H1 (cell line): ENCODE data around the gene DNAJA1. TPM values are rescaled to one million over a fixed set of nuclear protein-coding genes. Genes with fewer than 3 reads are reported as not detected.

Experiments used
- CTCF ChIA-PET: fragments of 300-600 bp; sonication (Branson Sonifier 250); formaldehyde crosslinking; loops from one replicate; lab custom pipeline; 2021; ENCODE audit not compliant: partially characterized antibody; lab: Charles Lee
- POLR2A ChIA-PET: fragments of 300-600 bp; sonication (Branson Sonifier 250); formaldehyde crosslinking; loops from one replicate; lab custom pipeline; 2021; ENCODE audit warnings: inconsistent platforms; ENCODE audit not compliant: partially characterized antibody; lab: Charles Lee
- DNase-seq, 2 experiments: peaks; one replicate each; pipeline versions ENCODE4 v3.0.0 to v3.0.0-alpha.2; 2010 to 2022; ENCODE audit warnings: low spot score in 2 of 2, low read depth in 1 of 2, mixed read lengths in 1 of 2
- FAIRE-seq: peaks from 2 replicates; lab custom pipeline; 2011; peaks lifted over from hg19 to GRCh38; lab: Jason Lieb, UNC
- H2AFZ ChIP-seq: 2 replicates; pipeline ENCODE4 v1.8.1; 2012; ENCODE audit warnings: low read length, inconsistent platforms
- H2AK5ac ChIP-seq: 2 replicates; pipeline ENCODE4 v1.6.1; 2013; ENCODE audit warnings: low read depth, low read length
- H2BK120ac ChIP-seq: replicated peaks from 2 replicates; pipeline ENCODE3; 2013; ENCODE audit warnings: low read depth, low read length, inconsistent platforms
- H2BK12ac ChIP-seq: 2 replicates; pipeline ENCODE4 v1.6.1; 2013; ENCODE audit warnings: low read depth, low read length
- H2BK15ac ChIP-seq: 2 replicates; pipeline ENCODE4 v1.6.1; 2013; ENCODE audit warnings: low read length
- H2BK20ac ChIP-seq: 2 replicates; pipeline ENCODE4 v1.6.1; 2013; ENCODE audit warnings: low read length
- H2BK5ac ChIP-seq: 2 replicates; pipeline ENCODE4 v1.6.1; 2013; ENCODE audit warnings: low read depth, low read length
- H3K14ac ChIP-seq: 2 replicates; pipeline ENCODE4 v1.6.1; 2013; ENCODE audit warnings: inconsistent platforms; ENCODE audit not compliant: insufficient read length
- H3K18ac ChIP-seq: 2 replicates; pipeline ENCODE4 v1.6.1; 2013; ENCODE audit warnings: low read length; ENCODE audit errors: extremely low read depth
- H3K23ac ChIP-seq: 2 replicates; pipeline ENCODE4 v1.6.1; 2013; ENCODE audit warnings: inconsistent platforms; ENCODE audit not compliant: insufficient read length
- H3K23me2 ChIP-seq: 2 replicates; pipeline ENCODE4 v1.6.1; 2013; ENCODE audit warnings: low read depth, low read length
- H3K27ac ChIP-seq: 2 replicates; pipeline ENCODE4 v1.6.1; 2011; ENCODE audit warnings: low read depth, low read length, inconsistent platforms
- H3K27me3 ChIP-seq, 4 experiments: replicated peaks in 1 of 4; 1 replicate in 1 of 4; 2 replicates in 3 of 4; pipeline versions ENCODE4 v1.6.1 to v1.8.1; 2011 to 2013; ENCODE audit warnings: low read length in 3 of 4, mild to moderate bottlenecking in 3 of 4, inconsistent platforms in 2 of 4, mixed read lengths in 2 of 4, moderate library complexity in 1 of 4; ENCODE audit not compliant: control insufficient read depth in 3 of 4, insufficient read depth in 3 of 4; ENCODE audit errors: extremely low read depth in 1 of 4
- H3K36me3 ChIP-seq, 4 experiments: 2 replicates each; pipeline versions ENCODE4 v1.6.1 to v1.8.1; 2011 to 2013; ENCODE audit warnings: mild to moderate bottlenecking in 4 of 4, low read length in 3 of 4, moderate library complexity in 2 of 4, control low read depth in 1 of 4, inconsistent platforms in 1 of 4; ENCODE audit not compliant: insufficient read depth in 4 of 4, control insufficient read depth in 2 of 4
- H3K4ac ChIP-seq: replicated peaks from 2 replicates; pipeline ENCODE3; 2013; ENCODE audit warnings: low read length, low read depth, mixed read lengths, inconsistent platforms; ENCODE audit not compliant: insufficient read length
- H3K4me1 ChIP-seq, 4 experiments: replicated peaks in 1 of 4; 1 replicate in 1 of 4; 2 replicates in 3 of 4; pipeline versions ENCODE4 v1.6.1 to v1.8.1; 2011 to 2013; ENCODE audit warnings: low read length in 3 of 4, inconsistent platforms in 2 of 4, mixed read lengths in 1 of 4; ENCODE audit not compliant: insufficient read depth in 4 of 4, control insufficient read depth in 3 of 4
- H3K4me2 ChIP-seq, 2 experiments: 2 replicates each; pipeline versions ENCODE4 v1.6.1 to v1.8.1; 2011 to 2013; ENCODE audit warnings: low read depth in 2 of 2, low read length in 2 of 2, control low read depth in 1 of 2, inconsistent platforms in 1 of 2, mild to moderate bottlenecking in 1 of 2; ENCODE audit not compliant: insufficient read depth in 1 of 2
- H3K4me3 ChIP-seq, 4 experiments: fragments of 200-600, 300-600 bp in 1 of 4; sonication (generic), shearing (Covaris generic), sonication (Bioruptor Twin) in 1 of 4; 2 replicates each; pipeline versions ENCODE4 v1.5.1 to v1.8.1; 2011 to 2016; ENCODE audit warnings: low read length in 4 of 4, low read depth in 3 of 4, control low read depth in 2 of 4, inconsistent platforms in 2 of 4, mild to moderate bottlenecking in 2 of 4, mixed read lengths in 1 of 4, moderate library complexity in 1 of 4; ENCODE audit not compliant: insufficient read depth in 2 of 4; ENCODE audit errors: extremely low read depth in 1 of 4
- H3K56ac ChIP-seq: replicated peaks from 2 replicates; pipeline ENCODE3; 2013; ENCODE audit warnings: low read depth, mild to moderate bottlenecking, mixed read lengths, low read length, inconsistent platforms; ENCODE audit not compliant: insufficient read length
- H3K79me1 ChIP-seq: 2 replicates; pipeline ENCODE4 v1.6.1; 2013; ENCODE audit warnings: low read depth, low read length, control low read depth
- H3K79me2 ChIP-seq, 2 experiments: 2 replicates each; pipeline versions ENCODE4 v1.6.1 to v1.8.1; 2012 to 2013; ENCODE audit warnings: low read length in 2 of 2, mild to moderate bottlenecking in 2 of 2, inconsistent platforms in 1 of 2; ENCODE audit not compliant: insufficient read depth in 2 of 2, control insufficient read depth in 1 of 2
- H3K9ac ChIP-seq, 4 experiments: replicated peaks in 1 of 4; 1 replicate in 1 of 4; 2 replicates in 3 of 4; pipeline versions ENCODE4 v1.6.1 to v1.8.1; 2011 to 2013; ENCODE audit warnings: low read depth in 3 of 4, low read length in 3 of 4, control low read depth in 2 of 4, mild to moderate bottlenecking in 2 of 4, moderate library complexity in 2 of 4, inconsistent platforms in 1 of 4; ENCODE audit errors: extremely low read depth in 1 of 4
- H3K9me3 ChIP-seq, 2 experiments: 2 replicates each; pipeline versions ENCODE4 v1.6.1 to v1.8.1; 2012 to 2013; ENCODE audit warnings: mild to moderate bottlenecking in 2 of 2, moderate library complexity in 2 of 2, control low read depth in 1 of 2, inconsistent platforms in 1 of 2, low read depth in 1 of 2, low read length in 1 of 2, mixed read lengths in 1 of 2; ENCODE audit not compliant: insufficient read depth in 2 of 2
- H4K20me1 ChIP-seq, 2 experiments: replicated peaks in 1 of 2; 2 replicates each; pipeline versions ENCODE3 to v1.8.1; 2011 to 2013; ENCODE audit warnings: inconsistent platforms in 2 of 2, low read length in 2 of 2, mild to moderate bottlenecking in 1 of 2; ENCODE audit not compliant: insufficient read depth in 2 of 2, control insufficient read depth in 1 of 2
- H4K5ac ChIP-seq: 2 replicates; pipeline ENCODE4 v1.6.1; 2013; ENCODE audit warnings: low read length, low read depth, mixed read lengths, inconsistent platforms; ENCODE audit not compliant: insufficient read length
- H4K8ac ChIP-seq: 2 replicates; pipeline ENCODE4 v1.8.0; 2013; ENCODE audit warnings: mild to moderate bottlenecking, moderate library complexity, low read length, inconsistent platforms; ENCODE audit not compliant: insufficient read depth; ENCODE audit errors: extremely low read depth
- H4K91ac ChIP-seq: replicated peaks from 2 replicates; pipeline ENCODE3; 2013; ENCODE audit warnings: low read length, mixed read lengths, inconsistent platforms; ENCODE audit not compliant: insufficient read length
- EP300 ChIP-seq, 2 experiments: IDR thresholded peaks; 1 replicate in 1 of 2; 2 replicates in 1 of 2; pipeline ENCODE4 v1.6.1; 2011 to 2012; ENCODE audit warnings: low read depth in 2 of 2, low read length in 2 of 2, mild to moderate bottlenecking in 2 of 2, borderline replicate concordance in 1 of 2, inconsistent platforms in 1 of 2, moderate library complexity in 1 of 2
- KDM5A ChIP-seq: fragments of 200-600 bp; IDR thresholded peaks from 2 replicates; pipeline ENCODE4 v1.7.1; 2012; ENCODE audit warnings: mild to moderate bottlenecking, low read length, inconsistent platforms, mixed read lengths
- PHF8 ChIP-seq: fragments of 200-600 bp; sonication (generic); conservative IDR thresholded peaks from 2 replicates; pipeline ENCODE4 v1.7.1; 2012; ENCODE audit warnings: low read depth, mild to moderate bottlenecking, inconsistent platforms, low read length, moderate library complexity
- POLR2AphosphoS5 ChIP-seq: IDR thresholded peaks from 2 replicates; pipeline ENCODE4 v1.6.1; 2011; ENCODE audit warnings: low read depth, low read length
- POU5F1 ChIP-seq: IDR thresholded peaks from 2 replicates; pipeline ENCODE4 v1.6.1; 2011; ENCODE audit warnings: low read depth, mild to moderate bottlenecking, low read length, moderate library complexity
- RNF2 ChIP-seq: fragments of 200-900, 300-1000 bp; sonication (generic); IDR thresholded peaks from 2 replicates; pipeline ENCODE4 v1.7.1; 2016; ENCODE audit warnings: borderline replicate concordance, low read depth, mild to moderate bottlenecking, antibody characterized with exemption, low read length; ENCODE audit not compliant: poor library complexity, severe bottlenecking; ENCODE audit errors: missing control alignments
- SIX5 ChIP-seq: IDR thresholded peaks from 2 replicates; pipeline ENCODE4 v1.6.1; 2011; ENCODE audit warnings: mild to moderate bottlenecking, low read depth, low read length
- WGBS, 2 experiments: shearing (Covaris generic) in 1 of 2; methylation state at CpG; one replicate each; pipeline versions ENCODE4 v1.1.6 to v1.1.7; 2013 to 2015; ENCODE audit warnings: low lambda C conversion rate in 2 of 2, mixed read lengths in 2 of 2, inconsistent platforms in 1 of 2, low coverage in 1 of 2, missing lambda C conversion rate in 1 of 2; ENCODE audit not compliant: insufficient replicate concordance in 2 of 2, insufficient coverage in 1 of 2, insufficient read length in 1 of 2; ENCODE audit errors: extremely low coverage in 1 of 2, missing lambda C conversion rate in 1 of 2; 5-methylcytosine and 5-hydroxymethylcytosine counted together
- polyA plus RNA-seq, 7 experiments: library from polyadenylated mRNA; depleted of rRNA in 3 of 7; stranded (reverse) in 5 of 7; unstranded in 2 of 7; fragments of >200 nt in 5 of 7; fragments of 200-250 nt in 2 of 7; gene quantifications; 1 replicate in 5 of 7; 2 replicates in 1 of 7; 4 replicates in 1 of 7; pipeline versions ENCODE4 v1.2.1 to v1.2.3, GENCODE V29; 2011 to 2013; ENCODE audit warnings: missing spikeins in 2 of 7, mixed read lengths in 2 of 7
- total RNA-seq: library from RNA; stranded (reverse); fragmentation: NEBNext Ultra II Directional; extraction: Animal tissue kit (Norgen Biotek cat#: 25700); gene quantifications from 2 replicates; pipeline ENCODE4 v1.2.1, GENCODE V29; 2021
- TF ChIP-seq, protein P1 (sequence below), 3 experiments: IDR thresholded peaks; 1 replicate in 2 of 3; 2 replicates in 1 of 3; pipeline versions ENCODE4 v1.5.1 to v1.6.1; 2011; ENCODE audit warnings: low read length in 3 of 3, mild to moderate bottlenecking in 3 of 3, inconsistent platforms in 2 of 3, low read depth in 1 of 3, moderate library complexity in 1 of 3; ENCODE audit not compliant: insufficient read depth in 1 of 3; ENCODE audit errors: control extremely low read depth in 1 of 3

DNAJA1 gene
- total and polyA plus RNA-seq, 2 of the 8 experiments (the other 6 are each of a cell fraction or from before 2014, with no cell fraction given): 54.4 to 159 TPM

GRCh38 chr9:33032865-33033264, 7.8 kb downstream of the DNAJA1 start:
- H2BK12ac ChIP-seq: no peak overlapping the region
- H3K9me3 ChIP-seq: no peaks in the 10 kb centered on the region
- H3K23me2 ChIP-seq: no peaks in the 10 kb centered on the region
- no peak overlapping the region for H3K9ac ChIP-seq
- no peak overlapping the region for H4K91ac ChIP-seq
- no peak overlapping the region for H2AFZ ChIP-seq
- POLR2A ChIA-PET: interaction anchor here (3.0 kb wide), 1 partner anchor 11 kb away, joined by 14 read pairs; no protein-coding TSS in a partner anchor
- H3K4ac ChIP-seq: no peak overlapping the region
- no peak overlapping the region for H3K14ac ChIP-seq
- H3K36me3 ChIP-seq: peaks cover 45 to 100% (median 89%) of the 10 kb centered on the region in 4 experiments
- no peak for FAIRE-seq
- H2BK20ac ChIP-seq: no peak overlapping the region
- no peak overlapping the region for H3K23ac ChIP-seq
- CTCF ChIA-PET: no interaction called here
- no peak for DNase-seq
- no peak overlapping the region for H3K4me2 ChIP-seq
- peaks cover 6 to 58% of the 10 kb centered on the region in 2 experiments for H3K79me2 ChIP-seq
- no peak overlapping the region for H2BK15ac ChIP-seq
- no peaks in the 10 kb centered on the region for H3K27me3 ChIP-seq
- TF ChIP-seq POLR2AphosphoS5: no peak
- no peak for TF ChIP-seq PHF8
- TF ChIP-seq RNF2: no peak
- TF ChIP-seq EP300 (IDR thresholded peaks at IDR 0.05; ENCODE audit: borderline replicate concordance in 1 of 2, low read depth in 2 of 2, low read length in 2 of 2): no peak
- TF ChIP-seq POU5F1: no peak
- TF ChIP-seq SIX5: no peak
- TF ChIP-seq, protein P1, sequence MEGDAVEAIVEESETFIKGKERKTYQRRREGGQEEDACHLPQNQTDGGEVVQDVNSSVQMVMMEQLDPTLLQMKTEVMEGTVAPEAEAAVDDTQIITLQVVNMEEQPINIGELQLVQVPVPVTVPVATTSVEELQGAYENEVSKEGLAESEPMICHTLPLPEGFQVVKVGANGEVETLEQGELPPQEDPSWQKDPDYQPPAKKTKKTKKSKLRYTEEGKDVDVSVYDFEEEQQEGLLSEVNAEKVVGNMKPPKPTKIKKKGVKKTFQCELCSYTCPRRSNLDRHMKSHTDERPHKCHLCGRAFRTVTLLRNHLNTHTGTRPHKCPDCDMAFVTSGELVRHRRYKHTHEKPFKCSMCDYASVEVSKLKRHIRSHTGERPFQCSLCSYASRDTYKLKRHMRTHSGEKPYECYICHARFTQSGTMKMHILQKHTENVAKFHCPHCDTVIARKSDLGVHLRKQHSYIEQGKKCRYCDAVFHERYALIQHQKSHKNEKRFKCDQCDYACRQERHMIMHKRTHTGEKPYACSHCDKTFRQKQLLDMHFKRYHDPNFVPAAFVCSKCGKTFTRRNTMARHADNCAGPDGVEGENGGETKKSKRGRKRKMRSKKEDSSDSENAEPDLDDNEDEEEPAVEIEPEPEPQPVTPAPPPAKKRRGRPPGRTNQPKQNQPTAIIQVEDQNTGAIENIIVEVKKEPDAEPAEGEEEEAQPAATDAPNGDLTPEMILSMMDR (IDR thresholded peaks at IDR 0.05; ENCODE audit: control extremely low read depth in 1 of 3, insufficient read depth in 1 of 3, low read depth in 1 of 3, low read length in 3 of 3): no peak
- no peak for TF ChIP-seq KDM5A
- H4K5ac ChIP-seq: no peak overlapping the region
- H4K20me1 ChIP-seq: peaks cover 12 to 18% of the 10 kb centered on the region in 2 experiments
- no peaks in the 10 kb centered on the region for H3K4me1 ChIP-seq
- no peak overlapping the region for H3K4me3 ChIP-seq
- no peak overlapping the region for H2BK5ac ChIP-seq
- H2BK120ac ChIP-seq: no peak overlapping the region
- H3K79me1 ChIP-seq: no peaks in the 10 kb centered on the region
- H3K27ac ChIP-seq: no peak overlapping the region
- no peak overlapping the region for H3K18ac ChIP-seq
- 92% methylated on average over 5 of the region's 5 CpGs; no CpG with 5 or more reads in 1 of the 2 experiments for WGBS, 2 experiments
- no peak overlapping the region for H2AK5ac ChIP-seq
- no peak overlapping the region for H4K8ac ChIP-seq
- H3K56ac ChIP-seq: no peak overlapping the region
